Heart left ventricle (tissue), 16 donors: ENCODE measurements around the gene DOCK2. TPM values are rescaled to one million over a fixed set of nuclear protein-coding genes. Genes with fewer than 3 reads are reported as not detected.

Source experiments
- ATAC-seq, 4 donors: fragments of 200-7000 bp; cut with Tn5 transposase; one replicate each; pipeline ENCODE4 v1.9.1; 2020 to 2022; ENCODE audit warnings: moderate library complexity in 4 of 4, mild to moderate bottlenecking in 3 of 4, moderate number of reproducible peaks in 1 of 4
- DNase-seq, 5 donors: peaks; one replicate each; pipeline ENCODE4 v3.0.0-alpha.2; 2020
- H3K27ac ChIP-seq, 12 donors: fragments of 200-600 bp; sonication (generic) in 4 of 12; one replicate each; pipeline versions ENCODE4 v1.5.0 to v1.8.0; 2016 to 2022; ENCODE audit warnings: mild to moderate bottlenecking in 2 of 12
- H3K27me3 ChIP-seq, 9 donors: fragments of 200-600 bp; sonication (generic) in 2 of 9; one replicate each; pipeline versions ENCODE4 v1.5.1 to v1.8.0; 2016 to 2022; ENCODE audit warnings: mild to moderate bottlenecking in 3 of 9
- H3K36me3 ChIP-seq, 9 donors: fragments of 200-600 bp; sonication (generic) in 2 of 9; one replicate each; pipeline versions ENCODE4 v1.5.0 to v1.8.0; 2018 to 2022; ENCODE audit warnings: mild to moderate bottlenecking in 2 of 9
- H3K4me1 ChIP-seq, 12 donors: fragments of 200-600 bp; sonication (generic) in 4 of 12; one replicate each; pipeline versions ENCODE4 v1.5.0 to v1.8.0; 2016 to 2022; ENCODE audit warnings: mild to moderate bottlenecking in 3 of 12
- H3K4me3 ChIP-seq, 12 donors: fragments of 200-600 bp; sonication (generic) in 4 of 12; one replicate each; pipeline versions ENCODE4 v1.5.0 to v1.8.0; 2017 to 2022; ENCODE audit warnings: mild to moderate bottlenecking in 9 of 12, moderate library complexity in 4 of 12
- H3K9me3 ChIP-seq, 12 donors: fragments of 200-600 bp; sonication (generic) in 4 of 12; one replicate each; pipeline versions ENCODE4 v1.5.0 to v1.8.0; 2016 to 2022; ENCODE audit warnings: mild to moderate bottlenecking in 1 of 12
- CTCF ChIP-seq, 12 donors: fragments of 200-600 bp; sonication (generic) in 4 of 12; IDR thresholded peaks; one replicate each; pipeline versions ENCODE4 v1.5.0 to v1.8.0; 2018 to 2022; ENCODE audit warnings: antibody characterized with exemption in 12 of 12, mild to moderate bottlenecking in 5 of 12
- POLR2A ChIP-seq, 2 donors: fragments of 450-650 bp; IDR thresholded peaks; one replicate each; pipeline ENCODE4 v1.6.1; 2017; ENCODE audit warnings: antibody characterized with exemption in 2 of 2, mild to moderate bottlenecking in 2 of 2, moderate library complexity in 2 of 2
- WGBS, 4 donors: extraction: QIAGEN DNeasy Blood & Tissue Kit in 2 of 4; methylation state at CpG; one replicate each; pipeline versions ENCODE4 v1.1.5 to v1.1.7; 2013 to 2018; 5-methylcytosine and 5-hydroxymethylcytosine counted together
- intact Hi-C, 10 donors: fragments of 100-400 bp; cut with DNase I; formaldehyde crosslinking; loops; one replicate each; pipeline versions ENCODE4 v1.11.1 to v1.14.2; 2022
- polyA plus RNA-seq, 2 donors: library from polyadenylated mRNA; stranded (reverse); fragments of 200-250 nt; gene quantifications; one replicate each; pipeline ENCODE4 v1.2.3, GENCODE V29; 2013
- total RNA-seq, 9 donors: library from RNA; depleted of rRNA in 2 of 9; stranded (reverse); fragments of >200 nt in 2 of 9; fragmentation: NEBNext Ultra II Directional in 3 of 9; extraction: Animal tissue kit (Norgen Biotek cat#: 25700) in 3 of 9; gene quantifications; one replicate each; pipeline versions ENCODE4 v1.1.0 to v1.2.4, GENCODE V29; 2016 to 2023
- donor health status: ischemic (EF 13 %, LVEDD 7.1; RV severe dilation, severe dysfunction).
- donor health status: healthy with polysubstance abuse.
- donor health status: DM: no; HTN: yes; CAD: no.
- donor health status: DM: no; HTN: no; CAD: no.
- donor health status: ischemic (EF 25% LVEDD 6.9; RV normal size, moderate dysfunction).
- donor health status: ischemic (EF 25% LVEDD 5.7; RV mildly dilated, moderate dysfunction).
- donor health status: healthy.
- donor health status: DM: yes; HTN: yes; CAD: no.
- donor health status: ischemic (EF 35%, LVEDD 5.7; RV mildly dilated, moderate dysfunction).
- donor health status: nonischemic (EF 11% LVEDD 7.7; RV severe dilation, severe dysfunction).
- donor health status: DM: yes; HTN: yes; CAD: no.
- donor health status: PGD.
- donor health status: ischemic (EF 29% LVEDD 5.4; RV normal size, mild dysfunction).
- donor health status: nonischemic (EF 23%, LVEDD 6.1; RV moderate dilation, normal function).

DOCK2 gene
- total and polyA plus RNA-seq, 11 donors: 0.80 to 59.5 (median 4.6) TPM

- no peak for TF ChIP-seq POLR2A (IDR thresholded peaks at IDR 0.05)
- DNase-seq (no peak), ATAC-seq (no peak)
- Histone ChIP-seq H3K9me3 (no peaks in the 10 kb centered on the region), H3K4me3 (no peak overlapping the region), H3K27ac (no peak overlapping the region), H3K27me3 (peaks cover 0 to 6% (median 0%) of the 10 kb centered on the region in 9 donors), H3K36me3 (peaks cover 0 to 21% (median 0%) of the 10 kb centered on the region in 9 donors), H3K4me1 (peaks cover 0 to 8% (median 0%) of the 10 kb centered on the region in 12 donors)
- intact Hi-C loops: no loop called here
- 82 to 95% (median 88%) methylated on average over 3 of the region's 3 CpGs for WGBS, 4 donors
Measured at GRCh38 chr5:169838688-169839087, 201.6 kb downstream of the DOCK2 start.

- no peak overlapping the region for H3K4me3 ChIP-seq
- H3K9me3 ChIP-seq: no peaks in the 10 kb centered on the region
- TF ChIP-seq POLR2A (IDR thresholded peaks at IDR 0.05) (no peak), CTCF (IDR thresholded peaks at IDR 0.05) (no peak)
- H3K27me3 ChIP-seq: peaks cover 0 to 6% (median 0%) of the 10 kb centered on the region in 9 donors
- H3K27ac ChIP-seq: no peak overlapping the region
- DNase-seq: no peak
- intact Hi-C loops: no loop called here
- WGBS, 4 donors: 85 to 97% (median 89%) methylated on average over 3 of the region's 3 CpGs
- no peak for ATAC-seq
- H3K4me1 ChIP-seq: peaks cover 0 to 8% (median 0%) of the 10 kb centered on the region in 12 donors
- H3K36me3 ChIP-seq: peaks cover 0 to 31% (median 0%) of the 10 kb centered on the region in 9 donors
Measured at GRCh38 chr5:169840405-169840804, 203.3 kb downstream of the DOCK2 start.

GRCh38 chr5:169842699-169843098 lies 205.6 kb downstream of the DOCK2 start:
- H3K27me3 ChIP-seq: no peaks in the 10 kb centered on the region
- peaks cover 0 to 3% (median 0%) of the 10 kb centered on the region in 12 donors for H3K4me1 ChIP-seq
- no peak overlapping the region for H3K4me3 ChIP-seq
- intact Hi-C loops: no loop called here
- DNase-seq (no peak), ATAC-seq (no peak)
- no peak overlapping the region for H3K27ac ChIP-seq
- H3K36me3 ChIP-seq: peaks cover 0 to 37% (median 0%) of the 10 kb centered on the region in 9 donors
- H3K9me3 ChIP-seq: no peaks in the 10 kb centered on the region
- TF ChIP-seq POLR2A (IDR thresholded peaks at IDR 0.05) (no peak), CTCF (IDR thresholded peaks at IDR 0.05) (no peak)

- no peak for TF ChIP-seq POLR2A (IDR thresholded peaks at IDR 0.05)
- ATAC-seq (peak in 1 of 4 donors; percentile 53), DNase-seq (no peak)
- peaks cover 0 to 21% (median 11%) of the 10 kb centered on the region in 12 donors for H3K9me3 ChIP-seq
- H3K4me3 ChIP-seq: no peak overlapping the region
- WGBS, 4 donors: 76 to 82% (median 79%) methylated on average over 1 of the region's 1 CpG
- H3K27ac ChIP-seq: no peak overlapping the region
- H3K36me3 ChIP-seq: peaks cover 0 to 23% (median 0%) of the 10 kb centered on the region in 9 donors
- no peaks in the 10 kb centered on the region for H3K4me1 ChIP-seq
- intact Hi-C loops: no loop called here
- no peaks in the 10 kb centered on the region for H3K27me3 ChIP-seq
Measured at GRCh38 chr5:169847519-169847918, 210.4 kb downstream of the DOCK2 start.

- no peak for ATAC-seq
- peaks cover 0 to 20% (median 0%) of the 10 kb centered on the region in 9 donors for H3K36me3 ChIP-seq
- no peaks in the 10 kb centered on the region for H3K27me3 ChIP-seq
- WGBS, 4 donors: 59 to 76% (median 61%) methylated on average over 3 of the region's 3 CpGs
- DNase-seq: no peak
- intact Hi-C loops: no loop called here
- TF ChIP-seq POLR2A (IDR thresholded peaks at IDR 0.05) (no peak), CTCF (IDR thresholded peaks at IDR 0.05) (no peak)
- H3K9me3 ChIP-seq: peaks cover 0 to 21% (median 11%) of the 10 kb centered on the region in 12 donors
- no peak overlapping the region for H3K27ac ChIP-seq
- no peaks in the 10 kb centered on the region for H3K4me1 ChIP-seq
- no peak overlapping the region for H3K4me3 ChIP-seq
Measured at GRCh38 chr5:169848271-169848670, 211.2 kb downstream of the DOCK2 start.
